Measurements from ENCODE around the gene ABTB1.

- TF ChIP-seq EZH2phosphoT487 (IDR thresholded peaks at IDR 0.05; ENCODE audit: unreplicated experiment) (no peak), EZH2 (IDR thresholded peaks at IDR 0.05; ENCODE audit: low read depth, unreplicated experiment) (no peak)
Observed at GRCh38 chr3:127630811-127631714, 41.7 kb upstream of the ABTB1 start.
